Right atrium auricular region (tissue), 2 donors: ENCODE results near the gene SOBP. TPM values are rescaled to one million over a fixed set of nuclear protein-coding genes. Genes with fewer than 3 reads are reported as not detected.

Experiments used
- DNase-seq: peaks from one replicate; pipeline ENCODE4 v3.0.0-alpha.2; 2019; ENCODE audit warnings: low spot score
- H3K27ac ChIP-seq, 2 donors: fragments of 200-600 bp; sonication (generic); 1 replicate in 1 of 2; 2 replicates in 1 of 2; pipeline ENCODE4 v1.5.1; 2016 to 2019
- H3K27me3 ChIP-seq, 2 donors: fragments of 200-600 bp; sonication (generic); one replicate each; pipeline versions ENCODE4 v1.5.1 to v1.6.0; 2017 to 2019
- H3K36me3 ChIP-seq: fragments of 200-600 bp; sonication (generic); one replicate; pipeline ENCODE4 v1.5.1; 2016
- H3K4me1 ChIP-seq, 2 donors: fragments of 200-600 bp; sonication (generic); one replicate each; pipeline versions ENCODE4 v1.5.1 to v1.6.0; 2017 to 2019
- H3K4me3 ChIP-seq, 2 donors: fragments of 200-600 bp; sonication (generic); 1 replicate in 1 of 2; 2 replicates in 1 of 2; pipeline ENCODE4 v1.5.1; 2017 to 2019; ENCODE audit warnings: mild to moderate bottlenecking in 1 of 2, moderate library complexity in 1 of 2
- H3K9me3 ChIP-seq, 2 donors: fragments of 200-600 bp; sonication (generic); one replicate each; pipeline ENCODE4 v1.5.1; 2019
- total RNA-seq, 2 donors: library from RNA; depleted of rRNA; stranded (reverse); fragments of >200 nt; gene quantifications; one replicate each; pipeline ENCODE4 v1.1.0, GENCODE V29; 2016
- TF ChIP-seq, protein P1 (sequence below), 2 donors: fragments of 200-600 bp; sonication (generic); IDR thresholded peaks; one replicate each; pipeline ENCODE4 v1.5.1; 2019; ENCODE audit warnings: antibody characterized with exemption in 2 of 2

Gene SOBP
- total RNA-seq, 2 donors from 2014 or later: 8.2 to 8.5 TPM

DNA sequence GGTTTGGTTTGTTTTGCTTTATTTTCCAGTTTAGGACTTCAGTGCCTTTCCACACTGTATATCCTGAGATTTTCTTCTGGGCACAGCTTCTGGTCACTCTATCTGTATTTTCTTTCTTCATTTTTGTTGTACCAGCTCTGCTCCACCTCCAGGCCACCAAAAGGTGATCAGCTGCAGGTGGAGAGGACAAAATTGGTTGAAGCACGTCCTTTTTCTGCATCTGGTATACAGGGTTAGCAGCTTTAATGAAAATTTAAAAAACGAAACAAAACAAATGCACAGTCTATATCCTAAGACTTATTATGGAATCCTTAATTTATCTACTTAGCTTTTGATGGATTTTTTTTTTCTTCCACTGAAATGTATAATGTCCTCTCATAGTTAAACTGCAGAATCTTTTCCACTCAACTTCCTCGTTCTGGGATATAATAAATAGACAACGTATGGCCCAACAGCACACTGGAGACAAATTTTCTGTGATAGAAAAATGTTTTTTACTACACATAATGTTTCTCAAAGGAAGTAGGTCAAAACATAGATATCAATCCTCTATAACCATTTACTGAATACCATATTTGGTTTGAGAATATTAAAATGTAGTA, 10.7 kb upstream of the SOBP start:
- no peaks in the 10 kb centered on the region for H3K4me1 ChIP-seq
- TF ChIP-seq, protein P1, sequence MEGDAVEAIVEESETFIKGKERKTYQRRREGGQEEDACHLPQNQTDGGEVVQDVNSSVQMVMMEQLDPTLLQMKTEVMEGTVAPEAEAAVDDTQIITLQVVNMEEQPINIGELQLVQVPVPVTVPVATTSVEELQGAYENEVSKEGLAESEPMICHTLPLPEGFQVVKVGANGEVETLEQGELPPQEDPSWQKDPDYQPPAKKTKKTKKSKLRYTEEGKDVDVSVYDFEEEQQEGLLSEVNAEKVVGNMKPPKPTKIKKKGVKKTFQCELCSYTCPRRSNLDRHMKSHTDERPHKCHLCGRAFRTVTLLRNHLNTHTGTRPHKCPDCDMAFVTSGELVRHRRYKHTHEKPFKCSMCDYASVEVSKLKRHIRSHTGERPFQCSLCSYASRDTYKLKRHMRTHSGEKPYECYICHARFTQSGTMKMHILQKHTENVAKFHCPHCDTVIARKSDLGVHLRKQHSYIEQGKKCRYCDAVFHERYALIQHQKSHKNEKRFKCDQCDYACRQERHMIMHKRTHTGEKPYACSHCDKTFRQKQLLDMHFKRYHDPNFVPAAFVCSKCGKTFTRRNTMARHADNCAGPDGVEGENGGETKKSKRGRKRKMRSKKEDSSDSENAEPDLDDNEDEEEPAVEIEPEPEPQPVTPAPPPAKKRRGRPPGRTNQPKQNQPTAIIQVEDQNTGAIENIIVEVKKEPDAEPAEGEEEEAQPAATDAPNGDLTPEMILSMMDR (IDR thresholded peaks at IDR 0.05): no peak
- H3K27ac ChIP-seq: no peak overlapping the region
- no peaks in the 10 kb centered on the region for H3K27me3 ChIP-seq
- no peak overlapping the region for H3K4me3 ChIP-seq
- H3K9me3 ChIP-seq: no peaks in the 10 kb centered on the region
- H3K36me3 ChIP-seq: no peaks in the 10 kb centered on the region
- no peak for DNase-seq

DNA sequence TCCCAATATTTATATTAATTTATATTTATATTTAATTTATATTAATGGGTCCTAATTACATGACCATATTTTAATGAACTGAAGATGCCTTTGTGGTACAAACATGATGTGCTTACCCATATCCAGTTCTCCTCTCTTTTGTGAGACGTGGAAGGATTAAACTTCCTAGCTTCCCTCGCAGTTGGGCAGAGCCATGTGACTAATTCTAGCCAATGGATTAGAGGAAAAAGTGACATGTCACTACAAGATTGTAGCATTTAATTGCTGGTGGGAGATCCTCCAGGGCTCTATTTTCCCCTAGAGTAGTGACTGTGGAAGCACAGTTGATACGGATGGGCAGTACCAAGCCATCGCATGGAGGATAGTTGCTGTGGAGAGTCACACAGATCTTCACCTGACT, 4.8 kb upstream of the SOBP start:
- no peaks in the 10 kb centered on the region for H3K9me3 ChIP-seq
- no peak overlapping the region for H3K27ac ChIP-seq
- no peak overlapping the region for H3K4me3 ChIP-seq
- TF ChIP-seq, protein P1 (IDR thresholded peaks at IDR 0.05): no peak
- no peak for DNase-seq
- H3K4me1 ChIP-seq: peaks cover 0 to 8% of the 10 kb centered on the region in 2 donors
- H3K27me3 ChIP-seq: no peaks in the 10 kb centered on the region
- H3K36me3 ChIP-seq: no peaks in the 10 kb centered on the region

DNA sequence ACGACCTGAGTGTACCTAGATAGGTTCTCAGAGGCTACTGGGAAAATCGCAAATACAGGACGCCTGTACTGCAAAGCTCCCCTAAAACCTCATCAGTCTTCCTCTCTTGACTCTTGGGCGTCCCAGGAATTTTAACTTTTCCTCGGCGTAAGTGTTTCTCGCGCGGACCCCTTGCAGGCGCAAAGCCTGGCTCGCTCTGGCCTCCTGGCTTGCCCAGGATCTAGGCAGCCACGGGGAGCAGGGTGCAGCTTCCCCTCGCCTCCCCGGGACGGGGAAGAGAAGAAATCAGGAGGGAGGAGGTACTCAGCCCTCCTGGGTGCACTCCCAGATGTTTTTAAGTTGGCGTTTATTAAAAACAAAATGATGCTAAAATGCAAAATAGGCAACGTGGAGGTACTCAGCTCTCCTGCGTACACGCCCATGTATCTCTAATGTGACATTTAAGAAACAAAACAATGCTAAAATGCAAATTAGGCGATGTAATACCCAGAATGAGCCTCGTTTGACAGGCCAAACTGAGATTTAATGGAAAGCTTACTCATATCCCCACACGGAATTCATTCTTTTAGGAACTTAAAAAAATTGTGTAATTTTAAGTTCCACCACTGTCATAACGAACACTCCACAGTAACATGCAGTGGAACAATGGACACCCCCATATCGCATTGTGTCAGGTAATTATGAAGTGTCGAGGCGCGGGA, 1.6 kb upstream of the SOBP start:
- DNase-seq: no peak
- H3K27ac ChIP-seq: peak overlapping the region; percentile 91
- H3K36me3 ChIP-seq: no peaks in the 10 kb centered on the region
- TF ChIP-seq, protein P1 (IDR thresholded peaks at IDR 0.05): no peak
- peak overlapping the region; percentile 80 to 81 for H3K4me3 ChIP-seq
- peaks cover 0 to 29% of the 10 kb centered on the region in 2 donors for H3K4me1 ChIP-seq
- no peaks in the 10 kb centered on the region for H3K27me3 ChIP-seq
- no peaks in the 10 kb centered on the region for H3K9me3 ChIP-seq

DNA sequence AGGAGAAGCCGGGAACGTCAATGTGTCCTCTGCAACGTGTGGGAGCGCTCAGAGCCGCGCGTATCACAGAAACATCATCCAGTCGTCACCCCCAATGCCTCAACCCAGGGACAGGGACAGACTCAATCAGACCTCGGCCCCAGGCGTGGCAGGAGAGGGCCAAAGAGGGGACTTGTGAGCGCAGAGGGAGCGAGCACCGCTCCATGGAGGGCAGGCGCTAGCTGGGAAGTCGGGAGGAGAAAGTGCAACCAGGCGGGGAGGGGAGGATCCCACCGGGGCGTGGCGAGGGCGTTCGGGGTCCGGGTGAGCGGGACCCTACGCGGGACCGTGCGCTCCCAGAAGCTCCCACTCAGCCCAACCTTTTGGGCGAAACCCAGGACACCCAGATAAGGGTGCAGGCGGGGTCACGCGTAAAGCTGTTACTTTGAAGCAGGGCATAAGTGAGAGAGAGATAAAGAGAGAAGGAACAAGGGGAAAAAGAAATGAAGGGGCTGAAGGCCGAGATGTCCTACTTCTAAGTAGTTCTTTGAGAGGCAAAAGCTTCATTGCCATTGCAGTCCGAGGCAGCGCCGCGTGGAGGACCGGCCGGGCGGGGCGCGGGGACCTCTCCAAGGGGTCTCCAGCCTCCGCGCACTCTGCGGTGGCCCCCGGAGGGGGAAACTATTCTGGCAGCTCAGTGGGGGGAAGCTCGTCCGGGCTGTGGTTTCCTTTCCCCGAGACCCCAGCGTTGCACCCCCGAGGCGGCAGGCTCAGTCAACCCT, 862 bp upstream of the SOBP start:
- peak; percentile 65 for DNase-seq
- no peaks in the 10 kb centered on the region for H3K9me3 ChIP-seq
- H3K4me1 ChIP-seq: peaks cover 0 to 36% of the 10 kb centered on the region in 2 donors
- peak overlapping the region; percentile 91 for H3K27ac ChIP-seq
- no peaks in the 10 kb centered on the region for H3K27me3 ChIP-seq
- peak overlapping the region; percentile 80 to 81 for H3K4me3 ChIP-seq
- TF ChIP-seq, protein P1 (IDR thresholded peaks at IDR 0.05): no peak
- no peaks in the 10 kb centered on the region for H3K36me3 ChIP-seq

DNA sequence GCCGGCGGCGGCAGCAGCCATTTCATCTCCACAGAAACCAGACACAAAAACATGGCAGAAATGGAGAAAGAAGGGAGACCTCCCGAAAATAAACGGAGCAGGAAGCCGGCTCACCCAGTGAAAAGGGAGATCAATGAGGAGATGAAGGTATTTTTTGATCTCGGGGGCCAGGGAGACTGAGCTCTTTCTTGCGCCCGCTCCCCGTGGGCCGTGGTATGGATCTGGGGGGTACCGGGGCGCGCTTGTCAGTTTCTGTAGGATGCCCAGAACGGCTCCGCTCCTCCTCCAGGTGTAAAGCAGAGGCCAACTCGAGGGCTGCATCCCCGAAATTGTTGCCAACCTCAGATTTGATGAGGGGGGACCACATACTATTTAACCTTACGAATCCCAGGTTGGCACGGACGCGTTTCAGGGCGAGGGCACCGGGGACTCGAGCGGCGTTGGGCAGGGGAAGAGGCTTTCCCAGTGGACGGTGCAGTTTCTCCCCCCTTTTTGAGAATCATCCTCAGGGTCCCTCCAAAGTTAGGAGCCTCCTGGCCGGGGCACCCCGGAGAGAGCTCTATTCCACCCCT, 735 bp downstream of the SOBP start:
- peak overlapping the region; percentile 80 to 81 for H3K4me3 ChIP-seq
- peak overlapping the region; percentile 91 for H3K27ac ChIP-seq
- no peaks in the 10 kb centered on the region for H3K27me3 ChIP-seq
- TF ChIP-seq, protein P1 (IDR thresholded peaks at IDR 0.05): peak in 1 of 2 donors; percentile 15
- peaks cover 0 to 52% of the 10 kb centered on the region in 2 donors for H3K4me1 ChIP-seq
- no peaks in the 10 kb centered on the region for H3K9me3 ChIP-seq
- H3K36me3 ChIP-seq: no peaks in the 10 kb centered on the region
- DNase-seq: no peak
